GM19193 (cell line): ENCODE measurements around the gene GPX6.

Source experiments
- POLR2A ChIP-seq: IDR thresholded peaks from 4 replicates; pipeline ENCODE4 v1.6.1; 2011; ENCODE audit not compliant: insufficient read depth, insufficient read length; ENCODE audit errors: extremely low read depth

Gene GPX6

DNA sequence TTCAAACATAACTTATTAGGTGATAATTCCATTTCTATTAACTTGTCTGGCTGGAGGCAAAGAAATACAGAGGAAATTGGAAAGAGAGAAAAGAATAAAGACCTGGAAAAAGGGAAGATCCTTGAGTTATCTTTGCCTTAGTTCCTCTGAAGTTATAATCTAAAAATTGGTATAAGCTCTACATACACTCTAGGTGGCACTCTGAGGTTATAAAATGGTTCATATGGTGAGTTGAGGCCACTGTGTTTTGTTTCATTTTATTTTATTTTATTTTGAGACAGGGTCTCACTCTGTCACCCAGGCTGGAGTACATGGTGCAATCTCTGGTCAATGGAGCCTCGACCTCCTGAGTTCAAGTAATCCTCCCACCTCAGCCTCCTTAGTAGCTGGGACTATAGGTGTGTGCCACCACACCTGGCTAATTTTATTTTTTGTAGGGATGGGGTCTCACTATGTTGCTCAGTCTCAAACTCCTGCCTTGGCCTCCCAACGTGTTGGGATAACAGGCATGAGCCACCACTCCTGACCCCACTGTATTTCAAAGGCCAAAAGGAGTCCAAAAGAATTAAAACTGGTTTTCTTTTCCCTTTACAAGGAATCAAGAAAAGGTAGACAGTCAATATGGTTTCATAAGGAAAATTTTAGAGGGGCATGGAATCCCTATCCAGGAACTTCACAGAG, 19.4 kb downstream of the GPX6 start:
- no peak for TF ChIP-seq POLR2A

GRCh38 chr6:28491984-28492317, 23.6 kb downstream of the GPX6 start:
- no peak for TF ChIP-seq POLR2A

- no peak for TF ChIP-seq POLR2A
These were observed 25.2 kb downstream of the GPX6 start for GRCh38 chr6:28490205-28490890.

- peak; percentile 1 for TF ChIP-seq POLR2A
These were observed 26.0 kb downstream of the GPX6 start for GRCh38 chr6:28489366-28490204.

DNA sequence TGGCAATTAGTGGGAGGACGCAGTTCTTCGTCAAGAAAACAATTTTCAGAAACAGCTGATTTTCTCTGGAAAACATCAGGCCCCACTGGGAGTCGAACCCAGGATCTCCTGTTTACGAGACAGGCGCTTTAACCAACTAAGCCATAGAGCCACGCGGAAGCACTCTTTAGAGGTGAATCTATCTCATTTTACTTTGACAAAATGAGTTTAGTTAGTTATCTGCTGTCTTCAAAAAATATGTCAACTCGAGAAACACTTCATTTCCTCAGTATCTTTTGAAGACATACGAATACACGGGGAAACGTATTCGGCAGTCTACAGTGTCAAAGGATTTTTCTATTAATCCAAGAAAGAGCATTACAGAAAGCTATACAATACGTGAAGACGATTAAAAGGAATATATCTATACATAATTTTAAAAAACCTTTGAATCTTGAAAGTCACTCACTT, 26.7 kb downstream of the GPX6 start:
- no peak for TF ChIP-seq POLR2A

GRCh38 chr6:28486988-28487742, 28.4 kb downstream of the GPX6 start:
- no peak for TF ChIP-seq POLR2A

DNA sequence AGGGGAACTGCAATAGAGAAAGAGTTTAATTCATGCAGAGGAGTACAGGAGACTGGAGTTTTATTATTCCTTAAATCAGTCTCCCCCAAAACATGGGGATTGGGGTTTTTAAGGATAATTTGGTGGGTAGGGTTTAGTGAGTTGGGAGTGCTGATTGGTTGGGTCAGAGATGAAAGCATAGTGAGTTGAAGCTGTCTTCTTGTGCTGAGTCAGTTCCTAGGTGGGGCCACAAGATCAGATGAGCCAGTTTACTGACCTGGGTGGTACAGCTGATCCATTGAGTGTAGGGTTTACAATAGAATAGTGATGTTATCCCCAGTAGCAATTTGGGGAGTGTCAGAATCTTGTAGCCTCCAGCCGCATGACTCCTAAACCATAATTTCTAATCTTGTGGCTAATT, 29.1 kb downstream of the GPX6 start:
- no peak for TF ChIP-seq POLR2A

GRCh38 chr6:28485482-28485881, 30.1 kb downstream of the GPX6 start:
- TF ChIP-seq POLR2A, result no peak

- TF ChIP-seq POLR2A, result no peak
These were observed 35.2 kb downstream of the GPX6 start for GRCh38 chr6:28480253-28480932.

GRCh38 chr6:28478518-28478917, 37.1 kb downstream of the GPX6 start:
- no peak for TF ChIP-seq POLR2A

GRCh38 chr6:28474441-28475219, 41.0 kb downstream of the GPX6 start:
- TF ChIP-seq POLR2A, result no peak

DNA sequence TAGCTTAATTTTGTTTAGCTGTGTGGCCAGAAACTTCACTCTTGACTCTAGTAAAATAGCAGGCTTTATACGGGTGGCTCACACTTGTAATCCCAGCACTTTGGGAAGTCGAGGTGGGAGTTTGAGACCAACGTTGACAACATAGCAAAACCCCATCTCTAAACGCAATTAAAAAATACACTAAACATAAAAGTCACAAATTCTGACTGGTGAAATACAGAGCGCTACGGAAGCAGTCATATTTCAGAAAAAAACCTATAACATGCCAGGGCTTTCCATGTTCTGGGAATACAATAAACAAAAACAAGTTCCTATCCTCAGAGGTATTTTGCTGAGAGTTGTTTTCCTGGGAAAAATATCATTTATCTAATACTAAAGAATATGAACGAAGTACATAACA, 47.5 kb downstream of the GPX6 start:
- no peak for TF ChIP-seq POLR2A

DNA sequence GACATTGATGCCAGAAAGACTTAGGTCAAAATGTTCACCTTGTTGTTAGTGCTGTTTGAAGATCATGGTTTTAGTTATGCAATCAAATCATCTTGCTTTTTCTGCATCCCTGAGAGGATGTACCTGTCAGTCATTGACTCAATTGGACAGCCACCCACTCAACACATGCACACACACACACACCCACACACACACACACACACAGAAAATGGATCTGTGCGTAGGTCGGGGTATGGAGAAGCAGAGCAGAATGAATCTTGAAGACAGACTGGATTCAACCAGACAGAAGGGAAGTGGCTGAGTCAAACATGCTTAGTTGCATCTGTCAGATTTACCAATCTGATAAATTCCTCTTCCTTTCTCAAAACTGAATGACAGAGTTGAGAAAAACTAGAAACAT, 53.2 kb downstream of the GPX6 start:
- no peak for TF ChIP-seq POLR2A

DNA sequence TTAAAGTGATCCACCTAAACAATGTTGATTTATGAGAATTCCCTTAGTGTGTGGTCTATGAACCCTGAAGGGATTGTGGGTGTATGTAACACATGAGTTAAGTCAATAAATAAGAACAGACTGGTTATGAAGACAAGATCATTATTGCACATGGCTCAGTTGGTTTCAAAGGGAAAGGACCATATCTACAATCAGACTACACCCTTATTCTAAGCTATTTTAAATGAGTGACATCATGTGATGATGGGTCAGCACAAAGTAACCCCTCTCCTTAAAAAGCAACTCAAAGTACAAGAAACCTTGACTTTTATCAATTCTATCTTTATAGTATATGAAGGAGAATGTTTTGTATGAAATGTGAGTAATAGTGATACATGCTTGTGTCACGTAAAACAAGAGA, 57.0 kb downstream of the GPX6 start:
- no peak for TF ChIP-seq POLR2A
